IMR-90 (cell line): ENCODE results near the gene AIFM2. TPM values are rescaled to one million over a fixed set of nuclear protein-coding genes. Genes with fewer than 3 reads are reported as not detected.

Experiments used
- ATAC-seq: fragments of 200-7000 bp; cut with Tn5 transposase; 2 replicates; pipeline ENCODE4 v1.9.1; 2020; ENCODE audit warnings: low read depth, mild to moderate bottlenecking, moderate library complexity
- BruUV-seq: library from RNA; stranded (reverse); fragments of 400-500 nt; replicated peaks from 2 replicates; lab custom pipeline; 2021; lab: Mats Ljungman, UMichigan
- CTCF ChIA-PET: fragments of 300-600 bp; formaldehyde crosslinking; extraction: SDS; loops from one replicate; lab custom pipeline; 2021; ENCODE audit warnings: antibody characterized with exemption; lab: Yijun Ruan, JAX
- POLR2A ChIA-PET: fragments of 300-600 bp; sonication (Branson Sonifier 250); formaldehyde crosslinking; loops from one replicate; lab custom pipeline; 2022; ENCODE audit warnings: antibody characterized with exemption; ENCODE audit not compliant: unreplicated experiment; lab: Charles Lee
- DNase-seq: peaks from one replicate; pipeline ENCODE4 v3.0.0; 2013
- H2AFZ ChIP-seq: replicated peaks from 2 replicates; pipeline ENCODE3; 2013; ENCODE audit warnings: low read length, mild to moderate bottlenecking; ENCODE audit not compliant: poor library complexity
- H2AK5ac ChIP-seq: 2 replicates; pipeline ENCODE4 v1.6.1; 2013; ENCODE audit warnings: low read depth, low read length, inconsistent platforms
- H2AK9ac ChIP-seq: replicated peaks from 2 replicates; pipeline ENCODE3; 2013; ENCODE audit warnings: mild to moderate bottlenecking, low read depth, low read length, moderate library complexity; ENCODE audit not compliant: poor library complexity
- H2BK120ac ChIP-seq: 2 replicates; pipeline ENCODE4 v1.6.1; 2013; ENCODE audit warnings: low read depth, low read length, inconsistent platforms
- H2BK15ac ChIP-seq: 3 replicates; pipeline ENCODE4 v1.6.1; 2013; ENCODE audit warnings: low read depth, low read length, inconsistent platforms
- H2BK20ac ChIP-seq: 2 replicates; pipeline ENCODE4 v1.6.1; 2013; ENCODE audit warnings: low read depth, mild to moderate bottlenecking, inconsistent platforms, low read length, moderate library complexity
- H2BK5ac ChIP-seq: 2 replicates; pipeline ENCODE4 v1.6.1; 2013; ENCODE audit warnings: mild to moderate bottlenecking, low read depth, low read length, inconsistent platforms; ENCODE audit not compliant: poor library complexity, severe bottlenecking
- H3K14ac ChIP-seq: replicated peaks from 2 replicates; pipeline ENCODE4 v1.6.1; 2013; ENCODE audit warnings: low read depth, low read length, inconsistent platforms
- H3K18ac ChIP-seq: 2 replicates; pipeline ENCODE4 v1.6.1; 2013; ENCODE audit warnings: low read depth, low read length, control low read depth
- H3K23ac ChIP-seq: 2 replicates; pipeline ENCODE4 v1.6.1; 2013; ENCODE audit warnings: low read depth, low read length, inconsistent platforms
- H3K27ac ChIP-seq: 2 replicates; pipeline ENCODE4 v1.5.1; 2013; ENCODE audit warnings: mild to moderate bottlenecking, control low read depth, low read length; ENCODE audit not compliant: insufficient read depth
- H3K27me3 ChIP-seq: 2 replicates; pipeline ENCODE4 v1.6.1; 2013; ENCODE audit warnings: low read length; ENCODE audit not compliant: control insufficient read depth, insufficient read depth
- H3K36me3 ChIP-seq: 2 replicates; pipeline ENCODE4 v1.6.1; 2013; ENCODE audit warnings: low read length, mixed read lengths; ENCODE audit not compliant: control insufficient read depth, insufficient read depth
- H3K4ac ChIP-seq: 2 replicates; pipeline ENCODE4 v1.6.1; 2013; ENCODE audit warnings: low read depth, low read length, inconsistent platforms
- H3K4me1 ChIP-seq: 2 replicates; pipeline ENCODE4 v1.6.1; 2013; ENCODE audit warnings: low read length, mixed read lengths; ENCODE audit not compliant: control insufficient read depth, insufficient read depth
- H3K4me2 ChIP-seq: 2 replicates; pipeline ENCODE4 v1.6.1; 2013; ENCODE audit warnings: low read depth, mild to moderate bottlenecking, control low read depth, low read length, moderate library complexity
- H3K4me3 ChIP-seq: 2 replicates; pipeline ENCODE4 v1.5.1; 2013; ENCODE audit warnings: low read depth, mild to moderate bottlenecking, control low read depth, low read length, moderate library complexity; ENCODE audit not compliant: insufficient read depth
- H3K56ac ChIP-seq: 2 replicates; pipeline ENCODE4 v1.6.1; 2013; ENCODE audit warnings: low read length, inconsistent platforms; ENCODE audit not compliant: insufficient read depth; ENCODE audit errors: extremely low read depth
- H3K79me1 ChIP-seq, 2 experiments: 2 replicates each; pipeline ENCODE4 v1.6.1; 2013; ENCODE audit warnings: low read length in 2 of 2, inconsistent platforms in 1 of 2, low read depth in 1 of 2
- H3K9ac ChIP-seq: 2 replicates; pipeline ENCODE4 v1.6.1; 2013; ENCODE audit warnings: low read depth, low read length, control low read depth
- H3K9me1 ChIP-seq: 2 replicates; pipeline ENCODE4 v1.6.1; 2013; ENCODE audit warnings: low read length, inconsistent platforms; ENCODE audit not compliant: insufficient read depth
- H3K9me3 ChIP-seq: 2 replicates; pipeline ENCODE4 v1.6.1; 2013; ENCODE audit warnings: low read length; ENCODE audit not compliant: control insufficient read depth, insufficient read depth
- H4K20me1 ChIP-seq: 2 replicates; pipeline ENCODE4 v1.6.1; 2013; ENCODE audit warnings: low read length, inconsistent platforms; ENCODE audit not compliant: insufficient read depth
- H4K5ac ChIP-seq: 2 replicates; pipeline ENCODE4 v1.6.1; 2013; ENCODE audit warnings: mild to moderate bottlenecking, low read depth, low read length, control low read depth
- H4K8ac ChIP-seq, 2 experiments: 2 replicates each; pipeline ENCODE4 v1.6.1; 2013; ENCODE audit warnings: low read depth in 2 of 2, low read length in 2 of 2, control low read depth in 1 of 2, inconsistent platforms in 1 of 2
- H4K91ac ChIP-seq: 2 replicates; pipeline ENCODE4 v1.6.1; 2013; ENCODE audit warnings: low read depth, low read length, inconsistent platforms; ENCODE audit not compliant: insufficient read depth
- BHLHE40 ChIP-seq: fragments of 150-350 bp; IDR thresholded peaks from 2 replicates; pipeline ENCODE4 v1.6.1; 2016; ENCODE audit warnings: mild to moderate bottlenecking, low read depth, low read length
- CHD1 ChIP-seq: IDR thresholded peaks from 2 replicates; pipeline ENCODE4 v1.6.1; 2012; ENCODE audit warnings: low read depth, low read length, improper control_type of control experiment
- FOS ChIP-seq: fragments of 150-350 bp; IDR thresholded peaks from 2 replicates; pipeline ENCODE4 v1.6.1; 2016; ENCODE audit warnings: low read depth, low read length
- POLR2A ChIP-seq: IDR thresholded peaks from 2 replicates; pipeline ENCODE4 v1.6.1; 2012; ENCODE audit warnings: mild to moderate bottlenecking, low read depth, low read length
- WGBS, 2 experiments: methylation state at CpG; one replicate each; pipeline versions ENCODE4 v1.1.5 to v1.1.7; 2013; ENCODE audit warnings: missing lambda C conversion rate in 2 of 2; ENCODE audit not compliant: insufficient read length in 1 of 2; ENCODE audit errors: extremely low coverage in 2 of 2; 5-methylcytosine and 5-hydroxymethylcytosine counted together
- dilution Hi-C: fragments of 300-500 bp; cut with HindIII; formaldehyde crosslinking; loops from one replicate; pipeline ENCODE4 v1.14.3; 2018; ENCODE audit warnings: low sequenced_read_pairs; ENCODE audit not compliant: unreplicated experiment
- in situ Hi-C: fragments of 300-500 bp; cut with MboI; formaldehyde crosslinking; loops from 3 replicates; pipeline ENCODE4 v1.14.3; 2019; ENCODE audit warnings: low sequenced_read_pairs, inconsistent platforms, mixed read lengths
- intact Hi-C: fragments of 100-400 bp; cut with micrococcal nuclease; formaldehyde crosslinking; loops from 2 replicates; pipeline ENCODE4 v1.10.0; 2022
- polyA plus RNA-seq, 3 experiments: library from polyadenylated mRNA; depleted of rRNA; stranded (reverse); fragments of >200 nt; gene quantifications; 2 replicates each; pipeline ENCODE4 v1.2.3, GENCODE V29; 2012; ENCODE audit warnings: low replicate concordance in 1 of 3
- total RNA-seq: library from RNA; depleted of rRNA; stranded (reverse); fragments of >200 nt; gene quantifications from 2 replicates; pipeline ENCODE4 v1.2.3, GENCODE V29; 2012
- TF ChIP-seq, protein P1 (sequence below): conservative IDR thresholded peaks from 2 replicates; pipeline ENCODE4 v1.5.1; 2012; ENCODE audit warnings: mild to moderate bottlenecking, low read depth, low read length, improper control_type of control experiment
- TF ChIP-seq, protein P2 (sequence below): fragments of 150-350 bp; IDR thresholded peaks from 2 replicates; pipeline ENCODE4 v1.6.1; 2016; ENCODE audit warnings: low read depth, mild to moderate bottlenecking, low read length, moderate library complexity, borderline replicate concordance

The AIFM2 gene
- total and polyA plus RNA-seq, 2 of the 4 experiments (the other 2 are of a cell fraction) = 2.0 to 4.6 TPM

- peaks cover 3% of the 10 kb centered on the region; the same call in 1 of the 2 replicates for H3K4me1 ChIP-seq
- no peak overlapping the region for H2BK20ac ChIP-seq
- no peak overlapping the region for H3K23ac ChIP-seq
- H3K56ac ChIP-seq = no peak overlapping the region
- no peak overlapping the region for H3K4ac ChIP-seq
- no peak for DNase-seq
- no peak overlapping the region for H3K27ac ChIP-seq
- H2AK5ac ChIP-seq = no peak overlapping the region
- TF ChIP-seq, protein P1, sequence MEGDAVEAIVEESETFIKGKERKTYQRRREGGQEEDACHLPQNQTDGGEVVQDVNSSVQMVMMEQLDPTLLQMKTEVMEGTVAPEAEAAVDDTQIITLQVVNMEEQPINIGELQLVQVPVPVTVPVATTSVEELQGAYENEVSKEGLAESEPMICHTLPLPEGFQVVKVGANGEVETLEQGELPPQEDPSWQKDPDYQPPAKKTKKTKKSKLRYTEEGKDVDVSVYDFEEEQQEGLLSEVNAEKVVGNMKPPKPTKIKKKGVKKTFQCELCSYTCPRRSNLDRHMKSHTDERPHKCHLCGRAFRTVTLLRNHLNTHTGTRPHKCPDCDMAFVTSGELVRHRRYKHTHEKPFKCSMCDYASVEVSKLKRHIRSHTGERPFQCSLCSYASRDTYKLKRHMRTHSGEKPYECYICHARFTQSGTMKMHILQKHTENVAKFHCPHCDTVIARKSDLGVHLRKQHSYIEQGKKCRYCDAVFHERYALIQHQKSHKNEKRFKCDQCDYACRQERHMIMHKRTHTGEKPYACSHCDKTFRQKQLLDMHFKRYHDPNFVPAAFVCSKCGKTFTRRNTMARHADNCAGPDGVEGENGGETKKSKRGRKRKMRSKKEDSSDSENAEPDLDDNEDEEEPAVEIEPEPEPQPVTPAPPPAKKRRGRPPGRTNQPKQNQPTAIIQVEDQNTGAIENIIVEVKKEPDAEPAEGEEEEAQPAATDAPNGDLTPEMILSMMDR = no peak
- TF ChIP-seq BHLHE40 (no peak), FOS (no peak), POLR2A (no peak), CHD1 (no peak)
- TF ChIP-seq, protein P2, sequence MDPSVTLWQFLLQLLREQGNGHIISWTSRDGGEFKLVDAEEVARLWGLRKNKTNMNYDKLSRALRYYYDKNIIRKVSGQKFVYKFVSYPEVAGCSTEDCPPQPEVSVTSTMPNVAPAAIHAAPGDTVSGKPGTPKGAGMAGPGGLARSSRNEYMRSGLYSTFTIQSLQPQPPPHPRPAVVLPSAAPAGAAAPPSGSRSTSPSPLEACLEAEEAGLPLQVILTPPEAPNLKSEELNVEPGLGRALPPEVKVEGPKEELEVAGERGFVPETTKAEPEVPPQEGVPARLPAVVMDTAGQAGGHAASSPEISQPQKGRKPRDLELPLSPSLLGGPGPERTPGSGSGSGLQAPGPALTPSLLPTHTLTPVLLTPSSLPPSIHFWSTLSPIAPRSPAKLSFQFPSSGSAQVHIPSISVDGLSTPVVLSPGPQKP = no peak
- H2BK15ac ChIP-seq = no peak overlapping the region
- ChIA-PET POLR2A (no interaction called here), CTCF (no interaction called here)
- H3K9me3 ChIP-seq = no peaks in the 10 kb centered on the region
- no peak overlapping the region for H4K5ac ChIP-seq
- peaks cover 22 to 28% of the 10 kb centered on the region in 2 experiments for H3K79me1 ChIP-seq
- WGBS, 2 experiments = no CpG with 5 or more reads among the region's 6 CpGs
- H3K36me3 ChIP-seq = peaks cover 13% of the 10 kb centered on the region
- peaks cover 15% of the 10 kb centered on the region for H4K20me1 ChIP-seq
- H2AFZ ChIP-seq = no peak overlapping the region
- no peak overlapping the region for H3K18ac ChIP-seq
- ATAC-seq = no peak
- no peak overlapping the region for H2BK120ac ChIP-seq
- BruUV-seq = no TSS peak
- H3K4me3 ChIP-seq = no peak overlapping the region
- H4K8ac ChIP-seq = no peak overlapping the region
- H2BK5ac ChIP-seq = no peak overlapping the region
- in situ Hi-C loops (loop anchor here (10.0 kb wide), 1 partner anchor 225 kb away; no protein-coding TSS in a partner anchor), dilution Hi-C loops (no loop called here), intact Hi-C loops (loop anchor here (10.0 kb wide), 2 partner anchors 165 to 335 kb away; partner anchors contain the start of gene COL13A1)
- no peak overlapping the region for H3K14ac ChIP-seq
- no peak overlapping the region for H3K4me2 ChIP-seq
- H2AK9ac ChIP-seq = no peak overlapping the region
- no peak overlapping the region for H4K91ac ChIP-seq
- no peaks in the 10 kb centered on the region for H3K27me3 ChIP-seq
- peaks cover 10% of the 10 kb centered on the region; the same call in 1 of the 2 replicates for H3K9me1 ChIP-seq
- H3K9ac ChIP-seq = no peak overlapping the region
These were observed 7.3 kb upstream of the AIFM2 start for GRCh38 chr10:70139997-70140250.
